GM19193 (cell line): ENCODE data around the gene PTPRN2.

Experiments
- POLR2A ChIP-seq: IDR thresholded peaks from 4 replicates; pipeline ENCODE4 v1.6.1; 2011; ENCODE audit not compliant: insufficient read depth, insufficient read length; ENCODE audit errors: extremely low read depth

PTPRN2 gene

DNA sequence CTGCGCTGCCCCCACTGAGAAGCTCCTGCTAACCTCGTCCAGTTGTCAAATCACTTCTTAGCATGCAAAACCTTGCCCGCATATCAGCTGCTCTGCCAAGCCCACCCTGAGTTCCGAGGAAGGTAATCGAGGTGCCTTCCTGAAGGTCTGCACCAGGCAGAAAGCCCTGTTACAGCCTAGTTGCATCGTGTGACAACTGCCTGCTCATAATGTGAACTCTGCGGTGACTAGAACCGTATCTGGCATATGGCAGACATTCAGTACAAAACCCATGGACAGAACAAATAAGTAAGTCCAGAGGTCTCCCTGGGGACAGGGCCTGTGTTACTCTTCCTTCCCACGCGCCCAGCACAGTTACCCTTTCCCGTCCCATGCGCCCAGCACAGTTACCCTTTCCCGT lies 856.5 kb downstream of the PTPRN2 start:
- TF ChIP-seq POLR2A: no peak

DNA sequence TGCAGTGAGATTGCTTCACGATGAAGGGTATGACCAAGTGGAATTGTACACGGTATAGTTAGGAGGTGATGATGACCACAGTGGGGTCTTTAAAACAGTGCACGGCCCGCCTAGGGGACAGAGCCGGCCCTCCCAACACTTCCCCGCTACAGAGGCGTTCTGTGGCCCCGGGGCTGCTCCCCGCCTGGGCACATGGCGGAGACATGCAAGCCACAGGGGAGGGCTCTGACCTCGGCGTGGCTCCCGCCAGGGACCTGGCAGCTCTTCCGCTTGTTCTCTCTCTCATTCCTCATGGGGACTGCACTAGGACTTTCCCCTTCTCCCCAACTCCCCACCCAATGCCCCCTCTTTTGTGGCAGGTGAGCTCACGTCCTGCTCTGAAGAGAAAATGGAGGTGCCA lies 857.0 kb downstream of the PTPRN2 start:
- no peak for TF ChIP-seq POLR2A

DNA sequence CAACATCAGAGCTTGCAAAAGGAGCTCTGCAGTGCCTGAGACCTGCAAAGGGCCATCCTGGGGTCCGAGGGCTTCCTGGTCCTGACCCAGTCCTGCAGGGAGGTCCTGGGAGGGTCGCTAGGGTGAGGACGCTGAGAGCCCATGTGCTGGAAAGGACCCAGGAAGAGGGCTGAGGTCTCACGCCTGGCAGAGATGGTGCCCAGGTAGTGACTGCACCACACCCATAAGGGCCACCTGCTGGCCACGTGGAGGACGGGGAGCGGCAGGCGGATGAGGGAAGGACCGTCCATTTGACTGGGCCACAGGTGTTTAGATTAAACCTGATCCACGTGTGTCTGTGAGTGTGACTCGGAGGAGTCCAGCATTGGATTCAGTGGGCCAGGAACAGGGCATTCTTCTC lies 858.1 kb downstream of the PTPRN2 start:
- TF ChIP-seq POLR2A: no peak

DNA sequence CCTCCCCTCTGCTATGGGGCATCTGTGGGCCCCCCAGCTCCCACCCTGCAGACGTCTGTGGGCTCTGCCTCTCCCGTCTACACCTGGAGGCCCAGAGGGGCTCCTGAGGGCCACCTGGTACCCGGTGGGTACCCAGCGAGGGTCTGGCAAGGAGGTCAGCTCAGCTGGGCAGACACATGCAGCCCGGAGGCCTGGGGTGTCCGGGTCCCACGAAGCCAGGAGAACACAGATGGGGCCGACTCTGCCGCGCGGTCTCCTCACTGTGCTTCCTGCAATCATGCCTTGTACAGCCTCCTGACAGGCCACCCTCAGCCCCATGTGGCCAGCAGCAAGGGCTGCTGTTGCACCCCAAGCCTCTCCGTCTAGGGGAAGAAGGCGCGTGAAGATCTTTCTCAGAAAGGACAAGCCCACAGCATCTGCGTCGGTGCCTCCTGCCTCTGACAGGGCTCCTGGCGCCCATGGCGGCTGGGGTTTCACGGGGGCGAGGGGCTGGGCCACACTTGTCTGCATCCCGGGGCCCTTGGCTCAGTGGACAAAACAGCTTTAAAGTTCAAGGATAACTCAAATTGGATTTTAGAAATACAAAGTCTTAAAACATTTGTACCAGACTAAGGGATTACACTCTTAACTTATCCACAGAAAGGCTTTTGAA lies 859.5 kb downstream of the PTPRN2 start:
- no peak for TF ChIP-seq POLR2A

DNA sequence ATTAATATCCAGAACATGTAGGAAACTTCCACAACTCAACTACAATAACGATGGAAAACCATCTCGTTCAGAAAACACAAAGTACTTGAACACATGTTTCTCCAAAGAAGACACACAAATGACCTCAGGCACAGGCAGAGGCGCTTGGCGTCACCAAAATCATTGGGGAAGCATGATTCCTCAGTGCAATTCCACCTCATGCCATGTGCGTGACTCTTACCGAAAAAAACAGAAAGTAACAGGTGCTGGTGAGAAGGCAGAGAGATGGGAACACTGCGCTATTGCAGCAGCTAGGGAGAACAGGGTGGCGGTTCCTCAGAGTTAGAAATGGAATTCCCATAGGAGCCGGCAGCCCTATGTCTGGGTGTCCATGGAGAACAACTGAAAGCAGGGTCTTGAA lies 860.9 kb downstream of the PTPRN2 start:
- TF ChIP-seq POLR2A: no peak

DNA sequence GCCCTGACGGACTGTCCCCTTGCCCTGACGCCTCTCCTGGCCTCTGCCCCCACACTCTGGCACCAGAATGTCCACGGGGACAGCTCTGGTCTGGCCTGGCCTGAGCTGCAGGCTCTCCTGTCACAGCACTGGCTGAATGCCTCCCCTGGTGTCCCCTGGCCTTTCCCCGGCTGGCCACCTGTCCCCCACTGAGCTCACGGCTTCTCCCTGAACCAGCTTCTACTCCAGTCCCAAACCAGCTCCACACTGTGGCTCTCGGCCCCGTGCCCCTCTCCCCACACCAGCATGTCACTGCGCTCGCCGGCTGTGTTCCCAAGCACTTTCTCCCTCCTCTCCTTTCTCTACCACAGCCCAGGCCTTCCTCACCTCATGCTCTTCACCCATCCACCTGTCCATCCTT lies 864.4 kb downstream of the PTPRN2 start:
- no peak for TF ChIP-seq POLR2A

DNA sequence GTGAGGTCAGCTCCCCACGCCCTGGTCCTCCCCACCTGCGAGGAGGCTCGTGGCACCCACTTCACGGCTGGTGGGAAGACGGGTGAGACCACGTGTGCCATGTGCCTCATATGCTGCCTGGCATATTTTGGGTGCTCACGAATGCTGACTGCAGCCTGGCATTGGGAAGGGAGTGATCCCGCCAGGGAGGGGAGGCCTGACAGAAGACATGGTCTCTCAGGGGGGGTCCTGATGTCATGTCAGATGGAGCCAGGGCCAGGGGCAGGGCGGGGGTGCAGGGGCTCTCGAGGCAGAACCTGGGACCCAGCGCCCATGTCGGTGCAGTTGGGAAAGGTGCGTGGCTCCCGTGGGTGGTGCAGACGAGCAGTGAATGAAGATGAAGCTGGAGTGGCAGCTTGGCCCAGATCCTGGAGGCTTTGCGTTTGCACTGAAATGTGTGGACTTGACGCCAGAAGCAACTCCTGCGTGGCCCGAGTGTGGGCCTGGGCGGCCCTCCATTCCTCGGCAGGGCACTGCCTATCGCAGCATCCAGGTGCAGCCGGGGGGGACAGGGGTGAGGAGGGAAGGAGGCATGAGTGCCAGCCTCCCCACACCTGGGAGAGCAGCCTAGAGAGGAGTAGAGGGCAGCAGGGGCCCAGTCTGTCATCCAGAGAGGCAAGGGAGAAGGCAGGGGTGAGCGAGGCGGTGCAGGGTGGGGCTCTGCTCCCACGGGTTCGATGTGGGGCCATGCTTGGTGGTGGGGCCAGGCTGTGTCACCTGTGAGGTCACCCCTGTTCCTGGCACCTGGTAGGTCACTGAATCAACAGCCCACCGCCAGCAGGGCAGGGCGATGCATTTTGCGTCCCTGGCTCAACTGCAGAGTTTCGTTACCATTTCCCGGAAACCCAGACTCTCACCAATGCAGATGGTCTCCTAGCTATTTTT lies 865.2 kb downstream of the PTPRN2 start:
- no peak for TF ChIP-seq POLR2A

DNA sequence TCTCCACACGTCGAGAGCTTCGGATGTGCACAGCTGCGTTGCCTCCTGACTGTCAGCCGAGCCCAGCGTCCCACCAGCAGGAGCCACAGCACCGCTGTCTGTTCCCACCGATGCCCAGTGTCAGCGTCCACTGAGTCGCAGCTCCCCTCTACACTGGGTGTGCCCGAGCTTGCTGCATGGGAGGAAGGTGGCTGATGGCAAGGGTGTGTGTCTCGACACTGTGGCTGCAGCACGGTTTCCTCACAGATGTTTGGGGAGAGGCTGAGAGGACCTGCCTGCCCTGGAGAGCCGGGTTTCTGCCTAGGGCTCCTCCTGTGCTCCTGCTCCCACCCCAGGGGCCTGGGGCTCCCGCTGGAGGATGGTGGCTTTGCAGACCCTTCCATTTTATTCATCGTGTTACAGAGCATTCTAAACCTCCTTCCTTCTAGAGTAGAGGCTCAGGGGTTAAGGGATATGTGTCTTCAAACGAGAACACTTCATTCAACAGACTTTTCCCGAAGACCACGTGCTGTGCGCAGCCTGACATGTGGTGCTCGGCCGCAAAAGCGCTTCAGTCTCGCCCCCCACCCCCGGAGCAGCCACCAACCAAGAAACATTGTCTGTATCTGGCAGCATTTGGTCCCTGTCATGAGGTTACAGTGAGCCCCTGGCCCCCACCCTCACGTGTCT lies 866.0 kb downstream of the PTPRN2 start:
- no peak for TF ChIP-seq POLR2A

DNA sequence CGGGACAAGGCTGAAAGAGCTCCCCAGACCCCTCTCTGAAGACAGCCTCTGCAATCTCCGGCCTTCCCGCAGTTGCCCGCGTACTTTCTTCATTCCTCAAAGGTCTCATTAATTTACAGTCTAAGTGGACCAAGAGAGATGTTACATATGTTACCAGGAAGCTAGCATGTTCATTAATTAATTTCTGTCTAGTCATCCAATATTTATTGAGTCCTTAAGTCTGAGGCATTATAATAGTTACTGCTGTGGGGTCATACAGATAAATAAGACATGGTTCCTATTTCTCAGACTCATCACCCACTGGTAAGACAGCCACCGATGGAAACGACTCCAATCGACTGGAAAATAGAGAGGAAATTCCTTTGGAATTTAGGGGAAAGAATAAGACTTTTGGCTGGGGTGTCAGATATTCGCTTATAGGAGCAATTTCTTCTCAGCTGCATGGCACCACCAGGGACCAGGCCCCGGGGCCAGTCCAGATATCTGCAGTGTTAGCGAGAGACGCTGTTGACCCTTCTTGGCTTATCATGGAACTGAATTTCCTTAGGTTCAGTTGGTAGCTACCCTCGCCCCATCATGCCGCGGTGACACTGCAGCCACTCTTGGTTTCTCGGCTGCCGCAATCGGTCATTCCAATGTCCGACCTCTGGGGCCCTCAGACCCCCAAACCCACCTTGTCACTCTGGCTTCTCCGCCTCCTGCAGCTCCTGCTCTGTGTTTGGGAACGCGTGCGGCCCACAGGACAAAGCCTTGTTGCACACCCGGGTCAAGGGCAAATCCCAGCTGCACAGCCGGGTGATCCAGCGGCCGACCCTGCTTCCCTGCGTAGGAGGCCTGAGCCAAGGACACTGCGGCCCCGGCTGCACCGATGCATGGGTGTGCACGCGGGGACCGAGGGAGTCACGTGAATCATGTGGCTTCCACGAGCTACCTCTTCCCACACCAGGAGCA lies 867.6 kb downstream of the PTPRN2 start:
- no peak for TF ChIP-seq POLR2A

DNA sequence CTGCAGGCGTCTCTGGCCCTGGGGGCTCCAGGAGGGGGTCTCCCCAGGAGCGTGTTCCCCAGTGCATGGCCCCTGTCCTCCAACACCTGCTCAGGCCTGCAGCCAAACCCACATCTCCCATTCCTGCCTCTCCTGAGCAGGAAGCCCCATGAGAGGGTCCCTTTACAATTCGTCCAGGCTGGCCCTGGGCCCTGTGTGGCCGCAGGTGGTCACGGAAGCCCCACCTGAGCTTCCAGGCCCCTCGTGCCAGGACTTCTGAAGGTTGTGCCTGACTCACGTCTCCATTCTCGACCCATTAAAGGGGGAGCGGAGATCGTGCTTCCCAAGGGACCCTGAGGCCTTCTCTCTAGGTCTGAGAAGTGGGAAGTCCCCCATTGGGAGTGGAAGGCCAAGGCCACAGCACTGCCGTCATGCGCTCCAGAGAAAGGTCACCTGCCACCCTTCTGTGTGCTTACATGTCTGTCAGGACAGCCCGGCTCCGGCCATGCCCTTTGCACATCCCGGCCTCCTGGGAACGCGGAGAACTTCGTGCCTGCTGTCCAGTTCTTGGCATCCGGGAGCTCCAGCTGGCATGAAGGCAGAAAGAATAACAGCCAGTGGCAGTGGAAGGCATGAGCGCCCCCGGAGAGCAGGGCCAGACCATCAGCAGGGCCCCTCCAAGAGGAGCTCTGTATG lies 868.5 kb downstream of the PTPRN2 start:
- TF ChIP-seq POLR2A: no peak

DNA sequence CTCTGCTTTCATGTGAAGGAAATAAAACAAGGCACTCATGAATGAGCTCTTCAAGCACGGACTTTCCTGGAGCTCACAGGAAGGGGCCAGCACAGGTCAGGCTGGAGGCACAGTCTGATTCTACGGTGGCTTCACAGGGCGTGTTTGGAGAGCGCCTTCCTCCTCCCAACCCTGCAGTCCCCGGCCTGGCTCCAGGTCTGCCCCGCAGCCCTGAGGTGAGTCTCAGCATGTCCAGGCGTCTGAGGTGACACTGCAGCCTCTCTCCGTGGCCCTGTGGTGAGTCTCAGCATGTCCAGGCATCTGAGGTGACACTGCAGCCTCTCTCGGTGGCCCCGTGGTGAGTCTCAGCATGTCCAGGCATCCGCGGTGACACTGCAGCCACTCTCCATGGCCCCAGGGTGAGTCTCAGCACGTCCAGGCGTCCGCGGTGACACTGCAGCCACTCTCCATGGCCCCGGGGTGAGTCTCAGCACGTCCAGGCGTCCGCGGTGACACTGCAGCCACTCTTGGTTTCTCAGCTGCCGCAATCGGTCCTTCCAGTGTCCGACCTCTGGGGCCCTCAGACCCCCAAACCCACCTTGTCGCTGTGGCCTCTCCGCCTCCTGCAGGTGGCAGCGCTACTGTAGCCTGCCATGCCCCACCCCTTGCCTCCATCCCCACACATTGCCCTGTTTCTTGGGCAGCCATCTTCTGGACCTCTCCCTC lies 869.2 kb downstream of the PTPRN2 start:
- no peak for TF ChIP-seq POLR2A

DNA sequence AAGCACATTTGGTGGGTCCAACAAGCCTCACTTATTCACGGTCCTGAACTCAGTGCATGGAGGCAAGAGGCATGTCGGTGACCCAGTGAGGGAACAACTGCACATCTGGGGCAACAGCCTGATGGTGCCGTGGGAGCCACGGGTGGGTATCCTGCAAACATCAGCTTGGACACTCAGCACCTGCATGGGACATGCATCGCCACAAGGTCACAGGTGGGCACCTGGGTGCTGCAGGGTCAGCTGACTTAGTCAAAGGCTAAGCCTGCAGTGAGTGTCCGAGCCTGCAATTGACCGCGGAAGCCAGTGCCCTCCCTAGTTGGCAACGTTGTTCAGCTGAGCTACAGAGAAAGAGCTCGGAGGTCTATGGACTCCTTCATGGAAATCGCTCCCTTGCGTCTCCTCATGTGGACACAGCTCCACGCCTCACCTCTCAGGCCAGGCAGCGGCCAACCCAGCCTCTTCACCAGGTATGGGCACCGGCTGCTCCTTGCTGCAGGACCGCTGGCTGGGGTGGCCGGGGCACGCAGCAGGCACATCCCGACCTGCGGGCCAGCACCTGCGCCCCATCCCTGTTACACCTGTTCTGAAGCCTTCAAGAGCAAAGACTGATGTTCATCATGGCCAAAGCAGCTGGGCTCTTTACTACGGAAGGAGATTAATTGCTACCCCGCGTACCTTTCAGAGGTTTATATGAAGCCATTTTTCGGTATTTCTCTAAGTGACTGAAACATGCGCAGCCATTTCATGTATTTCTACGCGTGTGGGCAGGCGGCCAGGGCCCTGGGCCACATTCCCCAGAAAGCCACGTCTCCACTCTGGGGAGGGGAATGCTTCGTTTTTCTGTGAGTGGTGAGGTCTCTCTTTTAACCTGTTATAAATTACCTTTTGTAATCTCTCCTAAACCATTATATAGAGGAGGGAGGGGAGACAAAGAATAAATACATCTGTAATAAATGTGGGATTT lies 870.1 kb downstream of the PTPRN2 start:
- no peak for TF ChIP-seq POLR2A

DNA sequence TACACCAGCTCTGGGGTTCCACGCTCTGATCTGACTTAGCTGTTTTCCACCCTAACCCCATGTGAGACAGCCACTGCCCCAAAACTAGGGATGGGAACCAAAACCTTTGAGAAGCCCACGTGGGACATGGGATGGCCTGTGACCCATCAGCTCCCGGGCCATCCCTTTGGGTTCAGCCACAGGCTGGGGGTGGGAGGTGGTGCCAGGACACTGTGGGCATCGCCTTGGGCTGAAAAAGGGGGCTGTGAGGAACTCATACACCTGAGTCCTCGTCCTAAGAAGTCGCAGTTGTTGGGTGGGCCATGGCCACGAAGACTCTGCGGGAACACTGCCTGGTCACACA lies 871.7 kb downstream of the PTPRN2 start:
- TF ChIP-seq POLR2A: no peak
